ENCODE results near the gene ZNRD2. TPM values are rescaled to one million over a fixed set of nuclear protein-coding genes. Genes with fewer than 3 reads are reported as not detected.

Gene ZNRD2
- total RNA-seq, 2 experiments from 2014 or later: 50.7 to 56.4 TPM

- ATAC-seq (no peak), DNase-seq (no peak)
- peaks cover 14% of the 10 kb centered on the region for H3K36me3 Mint-ChIP-seq (ENCODE audit: low read depth)
- H3K27ac Mint-ChIP-seq: no peak overlapping the region
- ChIA-PET POLR2A (interaction anchor here (0.6 to 1.4 kb wide), 3 partner anchors 13 to 206 kb away, joined by 3 to 6 read pairs (median 3); partner anchors contain the start of gene FAM89B), CTCF (interaction anchor here (0.6 to 4.9 kb wide), 5 partner anchors 8 to 122 kb away, joined by 4 to 49 read pairs (median 26); partner anchors contain the start of genes FAM89B, SCYL1 and ZNRD2)
- no peaks in the 10 kb centered on the region for H3K9me3 Mint-ChIP-seq (ENCODE audit: low read depth)
- no peak overlapping the region for H3K4me3 Mint-ChIP-seq
- intact Hi-C loops (cut with DNase I, micrococcal nuclease): no loop called here
- peaks cover 10% of the 10 kb centered on the region for H3K4me1 Mint-ChIP-seq
- no peaks in the 10 kb centered on the region for H3K27me3 Mint-ChIP-seq
Observed at GRCh38 chr11:65538915-65539743, 31.1 kb upstream of the ZNRD2 start.

DNA sequence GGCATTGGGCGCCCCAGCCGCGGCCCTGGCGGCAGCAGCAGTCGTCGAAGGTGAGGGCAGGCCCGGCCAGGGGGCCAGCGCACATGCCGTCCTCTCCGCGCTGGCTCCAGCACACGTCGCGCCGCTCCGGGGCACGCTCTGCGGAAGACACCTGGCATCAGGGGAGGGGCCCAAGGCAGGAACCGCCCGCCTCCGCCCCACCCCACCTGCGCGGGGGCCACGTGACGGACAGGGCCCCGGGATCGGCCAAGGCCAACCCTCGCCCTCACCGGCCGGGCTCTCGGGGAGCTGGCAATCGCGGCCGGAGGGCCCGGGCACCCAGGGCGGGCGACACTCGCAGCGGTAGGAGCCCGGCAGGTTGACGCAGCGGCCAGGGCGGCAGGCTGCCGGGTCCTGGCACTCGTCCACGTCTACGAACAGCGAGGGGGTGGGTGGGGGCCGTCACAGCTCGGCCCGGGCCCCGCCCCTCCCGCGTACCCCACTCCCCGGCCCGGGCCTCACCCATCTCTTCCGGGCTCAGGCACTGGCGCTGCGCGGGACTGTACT, 30.5 kb upstream of the ZNRD2 start:
- POLR2A ChIA-PET: interaction anchor here (0.5 to 1.4 kb wide), 3 partner anchors 26 to 33 kb away, joined by 3 to 6 read pairs (median 4); partner anchors contain the start of gene FAM89B
- no peak for DNase-seq
- peaks cover 14% of the 10 kb centered on the region for H3K36me3 Mint-ChIP-seq (ENCODE audit: low read depth)
- peak overlapping the region; percentile 72 for H3K4me3 Mint-ChIP-seq
- no peaks in the 10 kb centered on the region for H3K9me3 Mint-ChIP-seq (ENCODE audit: low read depth)
- no peaks in the 10 kb centered on the region for H3K27me3 Mint-ChIP-seq
- CTCF ChIA-PET: interaction anchor here (0.6 to 4.9 kb wide), 17 partner anchors 14 to 278 kb away, joined by 3 to 49 read pairs (median 4); partner anchors contain the start of genes EHBP1L1, FAM89B, KCNK7 and PCNX3
- H3K4me1 Mint-ChIP-seq: peaks cover 10% of the 10 kb centered on the region
- H3K27ac Mint-ChIP-seq: no peak overlapping the region
- intact Hi-C loops (cut with DNase I, micrococcal nuclease): loop anchor here (1.0 kb wide), 10 partner anchors 15 to 186 kb away; partner anchors contain the start of genes PCNX3 (in 2 of the 2), ZNRD2 (in 2 of the 2), FRMD8 (in 1 of the 2) and SCYL1 (in 1 of the 2)
- ATAC-seq: peak; percentile 76

GRCh38 chr11:65540290-65541092, 29.8 kb upstream of the ZNRD2 start:
- ChIA-PET CTCF (interaction anchor here (0.5 to 4.9 kb wide), 26 partner anchors 10 to 279 kb away, joined by 3 to 49 read pairs (median 4); partner anchors contain the start of genes EHBP1L1, FAM89B, KCNK7 and PCNX3), POLR2A (interaction anchor here (0.5 to 1.4 kb wide), 4 partner anchors 26 to 73 kb away, joined by 3 to 6 read pairs (median 4); partner anchors contain the start of gene FAM89B)
- H3K36me3 Mint-ChIP-seq (ENCODE audit: low read depth): peaks cover 15% of the 10 kb centered on the region
- peaks cover 15% of the 10 kb centered on the region for H3K4me1 Mint-ChIP-seq
- no peaks in the 10 kb centered on the region for H3K27me3 Mint-ChIP-seq
- ATAC-seq: peak; percentile 89
- intact Hi-C loops (cut with DNase I, micrococcal nuclease): loop anchor here (1.0 kb wide), 10 partner anchors 15 to 186 kb away; partner anchors contain the start of genes PCNX3 (in 2 of the 2), ZNRD2 (in 2 of the 2), FRMD8 (in 1 of the 2) and SCYL1 (in 1 of the 2)
- H3K27ac Mint-ChIP-seq: peak overlapping the region; percentile 81
- peak overlapping the region; percentile 72 for H3K4me3 Mint-ChIP-seq
- peak; percentile 93 for DNase-seq
- H3K9me3 Mint-ChIP-seq (ENCODE audit: low read depth): no peaks in the 10 kb centered on the region

- peak overlapping the region; percentile 72 for H3K4me3 Mint-ChIP-seq
- intact Hi-C loops (cut with DNase I, micrococcal nuclease): no loop called here
- DNase-seq: no peak
- H3K4me1 Mint-ChIP-seq: peaks cover 22% of the 10 kb centered on the region
- ATAC-seq: no peak
- POLR2A ChIA-PET: interaction anchor here (0.6 to 1.2 kb wide), 3 partner anchors 30 to 72 kb away, joined by 3 read pairs; no protein-coding TSS in a partner anchor
- CTCF ChIA-PET: interaction anchor here (0.5 to 4.9 kb wide), 26 partner anchors 11 to 510 kb away, joined by 3 to 49 read pairs (median 4); partner anchors contain the start of genes EHBP1L1, FAM89B, KCNK7 and PCNX3
- H3K27ac Mint-ChIP-seq: peak overlapping the region; percentile 81
- H3K27me3 Mint-ChIP-seq: no peaks in the 10 kb centered on the region
- no peaks in the 10 kb centered on the region for H3K9me3 Mint-ChIP-seq (ENCODE audit: low read depth)
- H3K36me3 Mint-ChIP-seq (ENCODE audit: low read depth): peaks cover 16% of the 10 kb centered on the region
Observed at GRCh38 chr11:65541093-65541982, 28.9 kb upstream of the ZNRD2 start.

GRCh38 chr11:65542738-65543390, 27.4 kb upstream of the ZNRD2 start:
- Mint-ChIP-seq H3K36me3 (ENCODE audit: low read depth) (peaks cover 16% of the 10 kb centered on the region), H3K9me3 (ENCODE audit: low read depth) (no peaks in the 10 kb centered on the region), H3K4me3 (no peak overlapping the region), H3K27me3 (no peaks in the 10 kb centered on the region), H3K4me1 (peaks cover 32% of the 10 kb centered on the region), H3K27ac (peak overlapping the region; percentile 18)
- POLR2A ChIA-PET: no interaction called here
- DNase-seq (no peak), ATAC-seq (no peak)
- CTCF ChIA-PET: interaction anchor here (1.0 to 4.9 kb wide), 5 partner anchors 14 to 45 kb away, joined by 3 to 49 read pairs (median 3); partner anchors contain the start of gene EHBP1L1
- intact Hi-C loops (cut with DNase I, micrococcal nuclease): no loop called here

- Mint-ChIP-seq H3K27me3 (no peaks in the 10 kb centered on the region), H3K36me3 (ENCODE audit: low read depth) (peaks cover 21% of the 10 kb centered on the region), H3K9me3 (ENCODE audit: low read depth) (no peaks in the 10 kb centered on the region), H3K4me3 (peak overlapping the region; percentile 72), H3K4me1 (peaks cover 48% of the 10 kb centered on the region), H3K27ac (peak overlapping the region; percentile 87)
- no peak for DNase-seq
- ATAC-seq: peak; percentile 2
- intact Hi-C loops (cut with DNase I, micrococcal nuclease): loop anchor here in 1 of 2 experiments (1.0 kb wide), 5 partner anchors 21 to 373 kb away; partner anchors contain the start of genes C11orf68, DRAP1, PCNX3 and SCYL1
- CTCF ChIA-PET: interaction anchor here (0.8 to 3.0 kb wide), 6 partner anchors 16 to 193 kb away, joined by 3 to 16 read pairs (median 5); partner anchors contain the start of genes FAM89B and ZNRD2
- POLR2A ChIA-PET: no interaction called here
Observed at GRCh38 chr11:65545853-65546216, 24.4 kb upstream of the ZNRD2 start.

- ChIA-PET POLR2A (interaction anchor here (0.5 to 0.8 kb wide), 4 partner anchors 20 to 47 kb away, joined by 3 to 5 read pairs (median 3); partner anchors contain the start of gene MALAT1), CTCF (interaction anchor here (0.8 to 3.0 kb wide), 7 partner anchors 16 to 193 kb away, joined by 3 to 16 read pairs (median 4); partner anchors contain the start of genes FAM89B and ZNRD2)
- Mint-ChIP-seq H3K4me3 (peak overlapping the region; percentile 72), H3K27ac (peak overlapping the region; percentile 87), H3K9me3 (ENCODE audit: low read depth) (no peaks in the 10 kb centered on the region), H3K4me1 (peaks cover 46% of the 10 kb centered on the region), H3K36me3 (ENCODE audit: low read depth) (peaks cover 24% of the 10 kb centered on the region), H3K27me3 (no peaks in the 10 kb centered on the region)
- intact Hi-C loops (cut with DNase I, micrococcal nuclease): loop anchor here in 1 of 2 experiments (1.0 kb wide), 5 partner anchors 21 to 373 kb away; partner anchors contain the start of genes C11orf68, DRAP1, PCNX3 and SCYL1
- ATAC-seq (peak; percentile 85), DNase-seq (peak; percentile 99)
Observed at GRCh38 chr11:65546217-65546958, 23.9 kb upstream of the ZNRD2 start.

- peaks cover 31% of the 10 kb centered on the region for H3K36me3 Mint-ChIP-seq (ENCODE audit: low read depth)
- ATAC-seq: no peak
- no peaks in the 10 kb centered on the region for H3K27me3 Mint-ChIP-seq
- H3K4me3 Mint-ChIP-seq: peak overlapping the region; percentile 72
- intact Hi-C loops (cut with DNase I, micrococcal nuclease): no loop called here
- H3K27ac Mint-ChIP-seq: peak overlapping the region; percentile 9
- no peaks in the 10 kb centered on the region for H3K9me3 Mint-ChIP-seq (ENCODE audit: low read depth)
- POLR2A ChIA-PET: interaction anchor here (0.8 kb wide), 1 partner anchor 49 kb away, joined by 3 read pairs; the partner anchor contains the start of gene MALAT1
- H3K4me1 Mint-ChIP-seq: peaks cover 53% of the 10 kb centered on the region
- no peak for DNase-seq
- CTCF ChIA-PET: no interaction called here
Observed at GRCh38 chr11:65547446-65548125, 22.7 kb upstream of the ZNRD2 start.

Measured in activated CD4-positive, alpha-beta T cell treated with anti-CD3 and anti-CD28 coated beads for 36 hours (primary cell).